Measurements from ENCODE around the gene ARID3A. TPM values are rescaled to one million over a fixed set of nuclear protein-coding genes. Genes with fewer than 3 reads are reported as not detected.
A peak's percentile ranks its signal among the peaks of the same experiment; 100 is the strongest.

ARID3A gene
- total RNA-seq, 4 donors from 2014 or later, result 1.8 to 9.9 (median 7.8) TPM

GRCh38 chr19:926589-927350 is 935 bp downstream of the ARID3A start:
- H3K36me3 ChIP-seq, result no peaks in the 10 kb centered on the region
- H3K4me1 ChIP-seq, result peaks cover 5 to 19% of the 10 kb centered on the region in 2 donors
- peak overlapping the region; percentile 86 to 96 (median 93) for H3K4me3 ChIP-seq
- in situ Hi-C loops (cut with MboI; ENCODE audit: low sequenced_read_pairs in 4 of 4) (loop anchor here in 1 of 4 donors (10.0 kb wide), 1 partner anchor 152 kb away; no protein-coding TSS in a partner anchor), intact Hi-C loops (cut with DNase I; ENCODE audit: low total_unique reads) (loop anchor here (5.0 to 10.0 kb wide), 2 partner anchors 262 to 266 kb away; partner anchors contain the start of gene RNF126)
- DNase-seq, result peak; percentile 44 to 65
- TF ChIP-seq POLR2A (IDR thresholded peaks at IDR 0.05) (no peak), CTCF (IDR thresholded peaks at IDR 0.05 in 4 of 5, conservative IDR thresholded peaks at IDR 0.05 in 1 of 5) (no peak)
- H3K27me3 ChIP-seq, result no peaks in the 10 kb centered on the region
- H3K27ac ChIP-seq, result peak overlapping the region; percentile 74 to 91 (median 86)
- no peaks in the 10 kb centered on the region for H3K9me3 ChIP-seq
- ATAC-seq, result no peak

GRCh38 chr19:927351-927779 is 1.5 kb downstream of the ARID3A start:
- TF ChIP-seq CTCF (IDR thresholded peaks at IDR 0.05 in 4 of 5, conservative IDR thresholded peaks at IDR 0.05 in 1 of 5) (no peak), POLR2A (IDR thresholded peaks at IDR 0.05) (no peak)
- intact Hi-C loops (cut with DNase I; ENCODE audit: low total_unique reads) (loop anchor here (5.0 to 10.0 kb wide), 2 partner anchors 263 to 265 kb away; partner anchors contain the start of gene RNF126), in situ Hi-C loops (cut with MboI; ENCODE audit: low sequenced_read_pairs in 4 of 4) (loop anchor here in 1 of 4 donors (10.0 kb wide), 1 partner anchor 153 kb away; no protein-coding TSS in a partner anchor)
- Histone ChIP-seq H3K27ac (peak overlapping the region; percentile 74 to 91 (median 86)), H3K4me1 (peaks cover 5 to 19% of the 10 kb centered on the region in 2 donors), H3K27me3 (no peaks in the 10 kb centered on the region), H3K9me3 (no peaks in the 10 kb centered on the region), H3K36me3 (no peaks in the 10 kb centered on the region), H3K4me3 (peak overlapping the region; percentile 86 to 96 (median 93))
- no peak for DNase-seq
- ATAC-seq, result no peak

GRCh38 chr19:927780-928401 is 2.1 kb downstream of the ARID3A start:
- no peaks in the 10 kb centered on the region for H3K36me3 ChIP-seq
- ATAC-seq (no peak), DNase-seq (no peak)
- TF ChIP-seq CTCF (IDR thresholded peaks at IDR 0.05 in 4 of 5, conservative IDR thresholded peaks at IDR 0.05 in 1 of 5), result no peak
- no peak for TF ChIP-seq POLR2A (IDR thresholded peaks at IDR 0.05)
- no peaks in the 10 kb centered on the region for H3K27me3 ChIP-seq
- intact Hi-C loops (cut with DNase I; ENCODE audit: low total_unique reads), result loop anchor here (5.0 to 10.0 kb wide), 2 partner anchors 263 to 264 kb away; partner anchors contain the start of gene RNF126
- in situ Hi-C loops (cut with MboI; ENCODE audit: low sequenced_read_pairs in 4 of 4), result loop anchor here in 1 of 4 donors (10.0 kb wide), 1 partner anchor 153 kb away; no protein-coding TSS in a partner anchor
- peak overlapping the region in 2 of 4 donors; percentile 86 to 92 for H3K4me3 ChIP-seq
- peak overlapping the region; percentile 74 to 91 (median 86) for H3K27ac ChIP-seq
- no peaks in the 10 kb centered on the region for H3K9me3 ChIP-seq
- H3K4me1 ChIP-seq, result peaks cover 5 to 23% of the 10 kb centered on the region in 2 donors

- DNase-seq (peak in 1 of 2 donors; percentile 35), ATAC-seq (no peak)
- Histone ChIP-seq H3K4me3 (no peak overlapping the region), H3K27me3 (no peaks in the 10 kb centered on the region), H3K27ac (peak overlapping the region in 1 of 4 donors; percentile 74), H3K9me3 (no peaks in the 10 kb centered on the region), H3K4me1 (peaks cover 9 to 30% of the 10 kb centered on the region in 2 donors), H3K36me3 (no peaks in the 10 kb centered on the region)
- in situ Hi-C loops (cut with MboI; ENCODE audit: low sequenced_read_pairs in 4 of 4), result loop anchor here in 1 of 4 donors (10.0 kb wide), 1 partner anchor 154 kb away; no protein-coding TSS in a partner anchor
- intact Hi-C loops (cut with DNase I; ENCODE audit: low total_unique reads), result loop anchor here (5.0 to 10.0 kb wide), 2 partner anchors 264 kb away; partner anchors contain the start of gene RNF126
- TF ChIP-seq POLR2A (IDR thresholded peaks at IDR 0.05) (no peak), CTCF (IDR thresholded peaks at IDR 0.05 in 4 of 5, conservative IDR thresholded peaks at IDR 0.05 in 1 of 5) (no peak)
These were observed 2.8 kb downstream of the ARID3A start for GRCh38 chr19:928471-929202.

All from gastrocnemius medialis (tissue), 4 donors.